ENCODE measurements around the gene DENND4A.

GRCh38 chr15:65839985-65840384 is 47.9 kb upstream of the DENND4A start:
- TF ChIP-seq CTCF (IDR thresholded peaks at IDR 0.05), result no peak
- no peak for TF ChIP-seq POLR2A (IDR thresholded peaks at IDR 0.05)

All from uterus (tissue), 2 donors.